Lower lobe of right lung (tissue), 2 donors: ENCODE data around the gene WFDC1. TPM values are rescaled to one million over a fixed set of nuclear protein-coding genes. Genes with fewer than 3 reads are reported as not detected.

Experiments used
- ATAC-seq, 2 donors: fragments of 200-7000 bp; cut with Tn5 transposase; one replicate each; pipeline ENCODE4 v1.9.1; 2020 to 2022; ENCODE audit warnings: mild to moderate bottlenecking in 2 of 2, moderate library complexity in 2 of 2
- DNase-seq: peaks from one replicate; pipeline ENCODE4 v3.0.0-alpha.2; 2020
- H3K27ac ChIP-seq: fragments of 200-600 bp; one replicate; pipeline ENCODE4 v1.8.0; 2022
- H3K27me3 ChIP-seq: fragments of 200-600 bp; one replicate; pipeline ENCODE4 v1.8.0; 2022; ENCODE audit warnings: low read depth
- H3K36me3 ChIP-seq: fragments of 200-600 bp; one replicate; pipeline ENCODE4 v1.8.0; 2022; ENCODE audit warnings: mild to moderate bottlenecking
- H3K4me1 ChIP-seq: fragments of 200-600 bp; one replicate; pipeline ENCODE4 v1.8.0; 2022
- H3K4me3 ChIP-seq: fragments of 200-600 bp; one replicate; pipeline ENCODE4 v1.8.0; 2022; ENCODE audit warnings: mild to moderate bottlenecking
- H3K9me3 ChIP-seq: fragments of 200-600 bp; one replicate; pipeline ENCODE4 v1.8.0; 2022
- CTCF ChIP-seq: fragments of 200-600 bp; IDR thresholded peaks from one replicate; pipeline ENCODE4 v1.8.0; 2022; ENCODE audit warnings: antibody characterized with exemption, mild to moderate bottlenecking
- intact Hi-C: fragments of 100-400 bp; cut with DNase I; formaldehyde crosslinking; loops from one replicate; pipeline ENCODE4 v1.11.0; 2022
- total RNA-seq: library from RNA; stranded (reverse); fragmentation: NEBNext Ultra II Directional; extraction: Animal tissue kit (Norgen Biotek cat#: 25700); gene quantifications from one replicate; pipeline ENCODE4 v1.2.1, GENCODE V29; 2021
- donor health status: DM: no; HTN: yes; CAD: no; lungs with severe emphysema.

The WFDC1 gene
- total RNA-seq, 1 donor from 2014 or later, result 18.0 TPM

DNA sequence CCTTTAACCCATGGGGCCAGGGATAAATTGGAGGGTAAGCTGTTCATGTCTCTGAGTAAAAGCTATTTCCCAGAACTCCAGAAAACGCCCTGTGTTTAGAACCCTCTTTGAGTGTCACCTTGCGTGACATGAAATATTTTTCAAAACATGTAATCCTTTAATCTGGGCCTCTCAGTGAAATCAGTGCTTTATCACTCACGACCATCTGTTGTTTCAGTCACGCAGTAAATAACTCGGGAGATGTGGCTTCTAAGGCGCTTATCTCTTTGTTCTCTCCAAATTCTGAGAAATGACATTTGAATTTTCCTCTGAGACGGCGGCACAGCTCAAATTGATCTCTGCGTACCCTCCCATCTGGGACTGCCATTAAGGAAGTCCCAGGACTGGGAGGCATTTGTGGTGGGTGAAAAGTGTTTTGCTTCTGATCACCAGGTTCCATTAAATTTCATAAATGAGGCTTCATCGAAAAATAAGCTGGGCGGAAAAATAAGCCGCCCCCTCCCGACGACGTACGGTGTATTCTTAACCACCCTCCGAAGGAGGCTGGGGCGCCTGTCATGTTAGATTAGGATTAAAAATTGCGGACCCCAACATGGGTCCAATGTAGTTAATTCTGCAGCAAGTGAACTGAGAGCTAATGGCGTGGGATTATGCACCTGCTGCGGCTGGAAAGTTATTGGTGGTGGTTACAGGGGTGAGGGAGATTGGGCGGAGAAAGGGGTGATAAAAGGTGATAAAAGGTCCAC lies 12.7 kb downstream of the WFDC1 start:
- Histone ChIP-seq H3K4me1 (peaks cover 12% of the 10 kb centered on the region), H3K9me3 (no peaks in the 10 kb centered on the region), H3K27me3 (no peaks in the 10 kb centered on the region), H3K4me3 (no peak overlapping the region), H3K27ac (no peak overlapping the region), H3K36me3 (no peaks in the 10 kb centered on the region)
- intact Hi-C loops, result no loop called here
- no peak for DNase-seq
- ATAC-seq, result no peak
- no peak for TF ChIP-seq CTCF

DNA sequence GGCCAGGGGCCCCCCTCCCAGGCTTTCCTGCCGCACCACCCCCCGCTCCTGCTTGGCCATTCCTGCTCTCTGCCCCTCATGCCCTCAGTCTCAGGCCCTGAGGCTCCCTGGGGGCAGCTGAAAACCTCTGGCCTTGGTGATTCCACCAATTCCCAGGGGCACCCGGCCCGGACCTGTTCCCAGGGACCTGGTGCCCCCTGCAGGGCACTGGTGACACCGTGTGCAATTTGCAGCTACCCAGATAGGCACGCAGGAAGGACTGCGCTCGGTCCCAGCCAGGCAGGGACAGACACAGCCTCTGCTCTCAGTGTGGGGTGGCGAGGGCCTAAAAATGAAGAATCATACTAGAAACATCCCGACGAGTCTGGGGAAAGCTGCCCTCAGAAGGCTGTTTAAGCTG lies 13.4 kb downstream of the WFDC1 start:
- H3K36me3 ChIP-seq, result no peaks in the 10 kb centered on the region
- TF ChIP-seq CTCF, result peak; percentile 68
- intact Hi-C loops, result no loop called here
- no peak overlapping the region for H3K4me3 ChIP-seq
- H3K9me3 ChIP-seq, result no peaks in the 10 kb centered on the region
- no peak overlapping the region for H3K27ac ChIP-seq
- peak; percentile 55 for DNase-seq
- peaks cover 1% of the 10 kb centered on the region for H3K27me3 ChIP-seq
- ATAC-seq, result peak; percentile 66 to 75
- H3K4me1 ChIP-seq, result peaks cover 11% of the 10 kb centered on the region

DNA sequence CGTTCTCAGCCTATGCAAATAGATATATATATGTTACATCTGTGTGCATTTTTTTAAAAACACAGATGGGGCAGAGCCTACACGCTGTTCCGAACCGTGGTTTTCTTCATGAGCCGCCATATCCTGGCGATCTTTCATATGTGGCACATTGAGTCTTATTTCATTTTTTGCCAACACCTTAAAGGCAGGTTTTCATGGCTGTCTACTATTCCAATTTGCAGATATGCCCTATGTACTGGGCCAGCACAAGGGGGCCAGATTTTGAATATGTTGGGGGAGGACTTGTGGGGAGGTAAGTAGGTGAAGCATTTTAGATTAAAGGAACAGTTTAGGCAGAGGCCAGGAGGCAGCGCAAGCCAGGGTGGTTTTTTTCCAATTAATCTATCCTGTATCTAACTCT lies 16.0 kb downstream of the WFDC1 start:
- ATAC-seq (no peak), DNase-seq (no peak)
- Histone ChIP-seq H3K27ac (no peak overlapping the region), H3K36me3 (no peaks in the 10 kb centered on the region), H3K9me3 (no peaks in the 10 kb centered on the region), H3K4me1 (no peaks in the 10 kb centered on the region), H3K4me3 (no peak overlapping the region), H3K27me3 (peaks cover 6% of the 10 kb centered on the region)
- intact Hi-C loops, result no loop called here
- TF ChIP-seq CTCF, result no peak

DNA sequence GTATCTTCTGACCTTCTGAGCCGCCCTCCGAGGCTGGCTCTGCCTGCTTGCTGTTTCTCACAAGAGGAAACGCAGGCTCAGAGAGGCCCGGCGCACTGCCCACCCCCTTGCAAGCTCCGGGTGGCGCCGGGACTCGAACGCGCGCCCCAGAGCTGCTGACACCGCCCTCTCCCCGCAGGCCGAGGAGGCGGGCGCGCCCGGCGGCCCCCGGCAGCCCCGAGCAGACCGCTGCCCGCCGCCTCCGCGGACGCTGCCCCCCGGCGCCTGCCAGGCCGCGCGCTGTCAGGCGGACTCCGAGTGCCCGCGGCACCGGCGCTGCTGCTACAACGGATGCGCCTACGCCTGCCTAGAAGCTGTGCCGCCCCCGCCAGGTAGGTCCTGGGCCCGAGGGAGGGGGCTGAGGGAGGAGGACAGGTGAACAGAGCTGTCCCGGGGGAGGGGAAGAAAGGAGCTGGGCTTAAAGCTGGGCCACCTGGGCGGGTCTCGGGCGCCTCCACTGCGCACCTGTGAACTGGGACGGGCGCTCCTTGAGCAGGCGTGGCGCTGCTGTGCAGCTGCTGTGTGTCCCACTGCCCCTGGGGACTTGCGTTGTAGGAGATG lies 18.2 kb downstream of the WFDC1 start:
- H3K4me1 ChIP-seq, result no peaks in the 10 kb centered on the region
- intact Hi-C loops, result no loop called here
- no peak overlapping the region for H3K27ac ChIP-seq
- H3K36me3 ChIP-seq, result no peaks in the 10 kb centered on the region
- no peak for TF ChIP-seq CTCF
- peak overlapping the region; percentile 28 for H3K4me3 ChIP-seq
- DNase-seq (peak; percentile 58), ATAC-seq (peak; percentile 79 to 81)
- H3K27me3 ChIP-seq, result peaks cover 6% of the 10 kb centered on the region
- H3K9me3 ChIP-seq, result peaks cover 4% of the 10 kb centered on the region

GRCh38 chr16:84313921-84314320 lies 19.2 kb downstream of the WFDC1 start:
- intact Hi-C loops, result no loop called here
- Histone ChIP-seq H3K27me3 (peaks cover 6% of the 10 kb centered on the region), H3K4me3 (no peak overlapping the region), H3K27ac (no peak overlapping the region), H3K4me1 (no peaks in the 10 kb centered on the region), H3K9me3 (peaks cover 6% of the 10 kb centered on the region), H3K36me3 (no peaks in the 10 kb centered on the region)
- ATAC-seq, result no peak
- no peak for TF ChIP-seq CTCF
- DNase-seq, result no peak
